ENCODE measurements around the gene ELMOD2.
"Not testable (repeated sequence)": the region's sequence is repeated elsewhere in the genome, so short reads cannot be mapped to it uniquely, and the experiment has no call there.

Gene ELMOD2

DNA sequence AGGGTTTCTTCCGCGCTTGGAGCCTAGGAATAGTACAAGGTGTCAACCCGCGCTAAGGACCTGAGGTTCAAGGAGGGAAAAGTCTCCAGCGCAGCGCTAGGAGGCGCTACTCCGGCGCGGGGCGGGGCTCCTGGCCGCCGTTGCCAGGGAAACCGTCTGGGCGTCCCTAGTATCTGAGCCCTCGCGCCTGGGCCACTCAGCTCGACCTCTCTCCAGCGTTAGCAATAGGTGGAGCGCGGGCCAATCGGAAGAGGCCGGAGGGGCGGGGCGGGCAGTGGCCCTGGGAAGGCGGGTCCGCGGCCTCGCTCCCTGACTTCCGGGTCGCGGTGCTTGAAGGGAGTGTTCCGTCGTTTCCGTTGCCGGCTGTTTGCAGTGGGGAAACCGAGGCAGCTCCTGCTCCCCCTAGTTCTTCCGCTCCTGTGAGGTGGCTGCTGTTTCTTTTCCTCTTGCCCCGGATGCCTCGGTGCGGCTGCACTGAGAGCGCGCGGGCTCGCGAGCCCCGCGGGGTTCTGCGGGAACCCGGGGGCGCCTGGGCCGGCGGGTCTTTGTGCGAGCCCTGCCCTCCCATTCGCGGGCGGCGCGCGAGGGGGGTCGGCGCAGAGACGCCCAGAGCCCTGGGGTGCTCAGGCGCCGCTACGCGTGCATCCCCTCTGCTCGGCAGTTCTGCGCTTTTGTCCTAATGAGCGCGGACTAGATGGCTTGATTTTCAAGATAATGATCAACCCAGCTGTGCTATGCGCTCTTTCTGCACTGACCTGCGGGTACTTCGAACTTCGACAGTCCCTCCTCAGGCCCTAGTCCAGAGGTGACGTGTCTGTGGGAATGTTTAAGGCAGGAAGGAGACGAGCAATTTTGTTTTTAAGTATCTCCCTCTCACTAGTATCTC lies at the start of gene ELMOD2:
ELMOD2 (plus strand) TSS at position 312 of the 886 bp plus-strand sequence. CDS start 1,261 bp downstream, outside the sequence.
- peak; percentile 99 for DNase-seq (ENCODE audit: low spot score)

DNA sequence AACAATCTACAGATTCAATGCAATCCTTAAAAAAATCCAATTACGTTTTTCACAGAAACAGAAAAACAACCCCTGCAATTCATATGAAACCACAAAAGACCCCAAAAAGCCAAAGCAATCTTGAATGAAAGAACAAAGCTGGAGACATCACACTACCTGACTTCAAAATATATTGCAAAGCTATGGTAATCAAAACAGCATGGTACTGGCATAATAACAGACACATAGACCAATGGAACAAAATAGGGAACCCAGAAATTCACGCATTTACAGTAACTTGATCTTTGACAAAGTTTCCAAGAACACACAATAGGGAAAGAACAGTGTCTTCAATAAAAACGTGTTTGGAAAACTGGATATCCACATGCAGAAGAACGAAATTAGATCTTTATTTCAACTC lies 40.5 kb upstream of the ELMOD2 start:
- DNase-seq (ENCODE audit: low spot score), result no peak

DNA sequence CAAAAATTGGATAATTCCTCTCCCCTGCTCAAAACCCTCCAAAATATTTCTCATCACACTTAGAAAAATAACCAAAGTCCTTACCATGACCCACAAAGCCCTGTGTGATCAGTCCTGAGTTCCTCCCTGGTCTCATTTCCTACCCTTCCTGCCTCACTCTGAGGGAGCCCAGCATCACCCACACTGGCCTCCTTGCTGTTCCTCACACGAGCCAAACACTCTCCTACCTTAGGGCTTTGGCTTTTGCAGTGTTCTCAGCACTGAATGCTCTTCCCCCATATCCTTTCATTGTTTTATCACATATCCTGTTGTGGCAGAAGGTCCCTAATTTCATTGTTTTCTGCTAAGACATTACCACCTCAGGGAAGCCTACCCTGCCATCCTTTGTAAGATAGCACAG lies 38.0 kb upstream of the ELMOD2 start:
- no peak for DNase-seq (ENCODE audit: low spot score)

DNA sequence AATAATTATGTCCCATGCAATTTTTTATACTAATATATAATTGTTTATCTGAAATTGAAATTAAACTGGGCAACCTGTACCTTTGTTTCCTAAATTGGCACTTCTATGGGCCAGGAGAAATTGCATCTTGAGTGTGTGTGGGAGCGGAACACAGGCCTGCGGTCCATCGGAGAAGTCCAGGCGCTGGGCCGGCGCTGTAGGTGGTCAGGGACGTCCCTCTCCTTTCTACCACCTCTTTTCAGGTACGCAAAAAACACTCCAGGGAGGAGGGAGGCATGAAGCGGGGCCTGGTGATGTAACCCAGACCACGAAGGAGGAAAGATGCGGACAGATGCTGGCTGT lies 26.6 kb upstream of the ELMOD2 start:
- DNase-seq (ENCODE audit: low spot score), result no peak

DNA sequence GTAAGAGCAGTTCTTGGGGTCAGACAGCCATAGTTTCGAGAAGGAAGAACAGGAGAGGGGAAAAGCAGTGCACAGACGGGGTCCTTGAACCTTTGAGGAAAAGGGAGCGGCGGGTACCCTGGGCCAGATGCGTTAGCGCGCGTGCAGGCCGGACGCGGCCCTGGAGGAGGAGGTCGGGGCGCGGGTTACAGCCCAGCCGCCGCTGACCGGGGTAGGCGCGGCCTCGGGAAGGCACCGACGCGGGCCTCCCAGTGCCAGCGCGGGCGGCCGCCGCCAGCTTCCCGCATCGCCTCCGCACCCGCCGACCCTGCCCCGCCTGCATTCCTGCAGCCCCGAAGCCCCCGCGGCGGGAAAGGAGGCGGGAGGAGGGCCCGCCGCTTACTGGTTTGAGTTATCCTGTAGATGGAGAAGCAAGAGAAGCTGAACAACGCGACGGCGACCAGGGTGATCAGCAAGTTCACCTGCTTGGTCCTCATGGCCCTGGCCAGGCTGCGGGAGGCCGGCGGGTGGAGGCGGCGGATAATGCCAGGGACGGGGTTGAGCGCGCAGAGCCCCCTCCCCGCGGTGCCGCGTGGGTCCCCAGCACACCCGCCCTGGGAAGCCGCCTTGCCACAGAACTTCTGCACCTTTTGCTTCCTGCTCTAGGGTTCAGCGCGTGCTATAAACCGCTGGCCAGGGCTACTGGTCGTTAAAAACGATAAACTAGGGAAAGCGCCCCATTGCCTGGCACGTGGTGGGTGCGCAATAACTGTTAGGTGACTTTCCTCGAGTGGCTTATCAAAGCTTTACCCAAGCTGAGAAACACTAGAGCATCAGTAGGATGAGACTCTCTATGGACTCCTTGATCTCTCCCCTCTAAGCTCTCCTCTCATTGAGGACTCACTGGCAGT lies 26.0 kb upstream of the ELMOD2 start, which contains the start of gene MGAT4D:
MGAT4D (minus strand) TSS at position 547 of the 890 bp plus-strand sequence; CDS start at position 476, 71 bp downstream.
- DNase-seq (ENCODE audit: low spot score), result no peak

- no peak for DNase-seq (ENCODE audit: low spot score)
These were observed 24.6 kb upstream of the ELMOD2 start for GRCh38 chr4:140499391-140499790.

DNA sequence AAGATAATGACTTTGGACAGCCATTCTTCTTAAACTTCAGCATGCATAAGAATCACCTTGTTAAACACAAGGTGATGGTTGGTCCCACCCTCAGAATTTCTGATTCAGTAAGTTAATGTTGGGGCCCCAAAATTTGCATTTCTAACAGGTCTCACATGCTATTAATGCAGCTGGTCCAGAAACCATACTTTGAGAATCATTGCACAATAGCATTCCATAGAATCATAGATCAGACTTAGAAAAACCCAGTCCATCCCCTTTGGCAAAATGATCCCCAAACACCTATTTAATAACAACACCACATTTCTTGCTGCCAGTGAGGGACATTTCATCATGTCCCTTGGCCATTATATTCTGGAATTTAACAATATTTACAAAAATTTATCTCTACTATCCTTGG lies 19.7 kb upstream of the ELMOD2 start:
- no peak for DNase-seq (ENCODE audit: low spot score)

DNA sequence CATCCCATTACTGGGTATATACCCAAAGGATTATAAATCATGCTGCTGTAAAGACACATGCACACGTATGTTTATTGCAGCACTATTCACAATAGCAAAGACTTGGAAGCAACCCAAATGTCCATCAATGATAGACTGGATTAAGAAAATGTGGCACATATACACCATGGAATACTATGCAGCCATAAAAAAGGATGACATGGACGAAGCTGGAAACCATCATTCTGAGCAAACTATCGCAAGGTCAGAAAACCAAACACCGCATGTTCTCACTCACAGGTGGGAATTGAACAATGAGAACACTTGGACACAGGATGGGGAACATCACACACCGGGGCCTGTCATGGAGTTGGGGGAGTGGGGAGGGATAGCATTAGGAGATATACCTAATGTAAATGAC lies 10.2 kb upstream of the ELMOD2 start:
- not testable (repeated sequence) for DNase-seq (ENCODE audit: low spot score)

GRCh38 chr4:140515423-140515822 lies 8.5 kb upstream of the ELMOD2 start:
- no peak for DNase-seq (ENCODE audit: low spot score)

DNA sequence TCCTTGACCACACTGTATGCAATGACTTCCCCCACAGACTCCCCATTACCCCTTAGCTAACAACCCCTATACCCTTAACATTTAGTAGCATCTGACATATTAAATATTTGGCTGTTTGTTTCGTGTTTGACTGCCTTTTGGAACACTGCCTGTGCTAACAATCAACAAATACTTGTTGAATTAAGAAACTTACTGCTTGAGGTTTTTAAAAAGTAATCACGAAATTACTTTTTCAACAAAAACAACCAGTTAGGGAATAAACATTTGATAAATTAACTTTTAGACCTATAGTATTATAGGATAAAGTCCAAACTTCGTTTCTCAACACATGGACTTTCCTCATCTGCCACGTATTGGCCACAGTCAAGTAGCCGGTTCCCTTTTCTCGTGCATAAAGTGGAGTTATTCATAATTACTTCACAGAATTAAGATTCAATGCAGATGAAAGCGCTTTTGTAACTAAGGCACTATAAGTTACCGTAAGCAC lies 555 bp upstream of the ELMOD2 start:
- DNase-seq (ENCODE audit: low spot score), result no peak

- DNase-seq (ENCODE audit: low spot score), result no peak
These were observed 5.5 kb downstream of the ELMOD2 start for GRCh38 chr4:140529434-140529833.

DNA sequence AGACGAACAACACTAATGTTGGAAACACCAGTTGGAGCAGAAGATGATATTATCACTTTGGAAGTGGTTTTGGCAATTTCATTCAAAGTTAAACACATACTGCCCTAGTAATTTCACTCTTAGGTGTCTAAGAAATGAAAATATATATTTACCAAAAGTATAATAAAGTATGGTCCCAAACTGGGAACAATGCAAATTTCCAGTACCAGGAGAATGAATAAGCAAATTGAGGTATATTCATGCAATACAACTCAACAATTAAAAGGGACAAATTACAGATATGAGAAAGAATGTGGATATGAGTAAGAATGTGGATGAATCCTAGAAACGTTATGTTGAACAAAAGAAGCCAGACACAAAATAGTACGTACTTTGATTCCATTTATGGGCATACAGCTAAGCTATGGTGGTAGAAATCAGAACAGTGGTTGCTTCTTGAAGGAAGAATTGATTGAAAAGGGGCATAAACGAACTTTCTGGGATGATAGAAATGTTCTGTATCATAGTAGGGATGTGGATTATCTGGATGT lies 10.0 kb downstream of the ELMOD2 start:
- no peak for DNase-seq (ENCODE audit: low spot score)

DNA sequence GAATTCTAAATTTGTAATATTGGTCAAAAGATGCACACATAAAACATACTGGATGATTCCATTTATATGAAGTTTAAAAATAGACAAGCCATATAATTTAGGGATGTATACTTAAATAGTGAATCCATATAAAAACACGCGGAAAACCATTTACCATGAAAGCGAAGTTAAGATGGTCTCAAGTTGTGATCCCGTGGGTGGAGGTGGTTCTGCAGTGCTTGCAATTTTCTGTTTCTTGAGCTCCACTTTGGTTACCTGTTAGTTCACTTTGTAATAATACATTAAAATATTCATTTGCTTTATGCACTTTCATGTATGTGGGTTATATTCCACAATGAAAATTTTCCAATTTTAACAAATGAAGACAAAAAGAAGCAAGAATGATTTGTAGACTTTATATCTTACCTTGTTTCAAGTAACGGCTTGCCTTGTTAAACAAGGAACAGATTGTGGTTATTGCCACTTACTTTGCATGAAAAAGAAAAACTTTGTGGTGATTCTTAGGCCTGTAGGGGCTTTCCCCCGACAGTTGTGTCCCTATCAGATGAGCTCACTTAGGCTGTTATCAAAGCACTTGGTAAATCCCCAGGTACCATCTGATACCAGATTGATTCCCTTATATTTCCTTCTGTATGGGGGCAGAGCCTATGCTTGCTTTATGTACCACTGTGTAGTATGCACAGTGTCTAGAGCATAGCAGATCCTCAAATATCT lies 32.6 kb downstream of the ELMOD2 start:
- no peak for DNase-seq (ENCODE audit: low spot score)

GRCh38 chr4:140557831-140558435 lies 34.0 kb downstream of the ELMOD2 start:
- no peak for DNase-seq (ENCODE audit: low spot score)

DNA sequence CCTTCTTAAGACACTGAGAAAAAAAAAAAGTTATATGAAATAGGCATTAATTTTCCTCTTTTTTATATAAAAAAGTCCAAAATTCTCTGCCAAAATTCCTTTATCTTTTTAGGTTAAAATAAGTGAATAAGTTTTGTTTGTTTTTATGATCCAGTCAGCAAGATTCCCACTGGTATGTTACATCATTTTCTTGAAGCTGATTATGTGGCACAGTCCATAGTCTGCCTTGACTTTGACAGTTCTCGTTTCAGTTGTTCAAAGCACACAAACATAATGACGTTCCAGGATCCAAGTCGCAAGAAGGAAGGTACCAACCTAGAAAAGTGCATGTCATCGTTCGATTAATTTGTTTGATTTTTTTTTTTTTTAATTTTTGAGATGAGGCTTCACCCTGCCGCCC lies 35.7 kb downstream of the ELMOD2 start:
- no peak for DNase-seq (ENCODE audit: low spot score)

DNA sequence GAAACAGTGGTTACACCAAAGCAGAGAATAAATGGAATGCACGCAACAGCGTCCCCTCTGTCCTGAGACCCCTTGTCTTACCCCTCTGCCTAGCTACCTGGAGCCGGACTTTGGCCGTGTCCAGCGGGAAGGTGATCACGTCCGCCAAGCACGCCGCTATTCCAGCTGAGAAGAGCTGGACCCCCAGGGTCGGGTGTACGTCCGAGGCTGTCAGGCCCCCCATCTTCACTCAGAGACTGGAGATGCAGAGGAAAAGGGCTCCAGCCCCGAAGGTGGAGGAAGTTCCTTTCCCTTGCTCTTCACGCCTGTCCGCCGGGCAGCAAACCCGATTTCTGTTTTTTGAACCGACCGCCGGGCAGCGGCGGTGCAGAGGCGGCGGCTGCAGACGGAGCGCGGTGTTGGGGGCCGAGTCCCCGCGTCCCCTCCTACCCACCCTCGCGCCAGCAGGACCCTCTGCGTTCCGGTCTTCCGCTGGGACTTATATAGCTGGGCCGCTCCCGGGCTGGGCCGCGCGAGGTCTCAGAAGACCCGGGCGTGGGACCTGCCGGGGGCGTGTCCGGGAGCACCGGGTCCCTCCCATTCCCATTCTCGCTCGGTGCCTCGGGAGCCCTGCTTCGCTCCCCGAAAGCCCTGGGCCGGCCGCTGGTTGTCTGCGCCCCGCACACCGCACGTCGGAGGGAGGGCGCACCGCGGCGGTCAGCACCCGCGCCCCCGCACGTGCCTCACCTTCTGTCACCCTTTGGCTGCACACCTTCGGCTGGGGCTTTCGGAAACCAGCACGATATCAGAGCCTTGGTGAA lies 44.7 kb downstream of the ELMOD2 start, which contains the start of gene UCP1:
UCP1 (minus strand) TSS at position 455 of the 800 bp plus-strand sequence; CDS start at position 223, 232 bp downstream.
- no peak for DNase-seq (ENCODE audit: low spot score)

GRCh38 chr4:140569307-140569638 lies 45.3 kb downstream of the ELMOD2 start:
- no peak for DNase-seq (ENCODE audit: low spot score)

- no peak for DNase-seq (ENCODE audit: low spot score)
These were observed 47.7 kb downstream of the ELMOD2 start for GRCh38 chr4:140571620-140572019.

- no peak for DNase-seq (ENCODE audit: low spot score)
These were observed 51.5 kb downstream of the ELMOD2 start for GRCh38 chr4:140575489-140575888.

DNA sequence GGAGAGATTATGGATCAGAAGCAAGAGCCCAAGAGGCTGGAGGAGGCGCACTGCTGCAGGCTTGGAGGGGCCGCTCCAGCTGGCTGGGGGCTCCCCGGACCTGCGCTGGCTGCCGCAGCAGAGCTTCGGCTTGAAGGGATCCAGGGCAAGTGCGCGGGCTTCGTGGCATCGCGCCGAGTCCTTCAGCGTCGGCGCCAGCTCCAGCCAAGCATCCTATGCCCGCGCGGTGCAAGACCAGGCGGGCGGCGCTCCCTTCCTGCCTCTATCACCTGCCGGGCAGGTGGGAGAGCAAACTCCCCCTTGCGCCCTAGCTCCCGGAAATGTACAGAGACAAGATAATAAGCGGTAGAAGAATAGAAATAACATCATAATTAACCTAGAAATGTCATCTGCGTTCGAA lies 55.3 kb downstream of the ELMOD2 start:
- no peak for DNase-seq (ENCODE audit: low spot score)

DNA sequence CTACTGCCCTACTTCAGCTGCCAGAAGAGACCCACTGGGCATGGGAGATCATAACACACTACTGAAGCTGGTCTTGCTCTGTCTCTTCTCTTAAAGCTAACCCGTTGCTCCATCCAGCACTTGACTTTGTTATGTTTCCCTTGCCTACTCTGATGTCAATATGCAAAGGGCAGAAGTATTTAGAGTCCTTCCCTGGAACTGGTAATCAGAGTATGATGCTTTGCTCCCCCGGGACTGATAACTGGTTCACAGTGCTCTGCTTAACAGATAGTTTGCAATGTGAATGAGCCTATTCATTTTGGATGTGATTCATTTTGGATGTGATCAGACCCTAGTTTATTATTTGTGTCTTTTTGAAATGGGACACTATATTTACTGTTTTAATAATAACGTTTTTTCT lies 57.1 kb downstream of the ELMOD2 start:
- peak; percentile 97 for DNase-seq (ENCODE audit: low spot score)
